A673 (cell line): Measurements from ENCODE around the gene BAIAP3. TPM values are rescaled to one million over a fixed set of nuclear protein-coding genes. Genes with fewer than 3 reads are reported as not detected.

Experiments used
- BruUV-seq: library from RNA; stranded (reverse); fragments of 400-500 nt; replicated peaks from 2 replicates; lab custom pipeline; 2021; lab: Mats Ljungman, UMichigan
- CTCF ChIA-PET: fragments of 300-600 bp; sonication (Branson Sonifier 250); formaldehyde crosslinking; loops from one replicate; lab custom pipeline; 2022; ENCODE audit warnings: antibody characterized with exemption; lab: Charles Lee
- POLR2A ChIA-PET: fragments of 300-600 bp; sonication (Branson Sonifier 250); formaldehyde crosslinking; loops from one replicate; lab custom pipeline; 2022; ENCODE audit warnings: antibody characterized with exemption; ENCODE audit not compliant: low non-redundant PET; lab: Charles Lee
- DNase-seq: peaks from one replicate; pipeline ENCODE4 v3.0.0-alpha.2; 2015; ENCODE audit warnings: low spot score
- H3K27ac ChIP-seq: fragments of 200-600 bp; sonication (generic); 2 replicates; pipeline ENCODE4 v1.5.1; 2016; ENCODE audit warnings: mixed run types, low read depth, mild to moderate bottlenecking, mixed read lengths, antibody characterized with exemption, low read length; ENCODE audit not compliant: poor library complexity, severe bottlenecking
- H3K27me3 ChIP-seq: fragments of 200-600 bp; sonication (generic); replicated peaks from 2 replicates; pipeline ENCODE4 v1.6.1; 2017; ENCODE audit warnings: mixed run types, low read depth, mild to moderate bottlenecking, mixed read lengths, antibody characterized with exemption, low read length; ENCODE audit not compliant: insufficient read depth, poor library complexity
- H3K36me3 ChIP-seq: fragments of 200-600 bp; sonication (generic); 2 replicates; pipeline ENCODE4 v1.6.1; 2016; ENCODE audit warnings: mixed run types, mild to moderate bottlenecking, mixed read lengths, antibody characterized with exemption, low read length; ENCODE audit not compliant: insufficient read depth, poor library complexity, severe bottlenecking
- H3K4me1 ChIP-seq: fragments of 200-600 bp; sonication (generic); 2 replicates; pipeline ENCODE4 v1.6.1; 2017; ENCODE audit warnings: mixed run types, mild to moderate bottlenecking, mixed read lengths, antibody characterized with exemption, low read length; ENCODE audit not compliant: insufficient read depth, poor library complexity, severe bottlenecking
- H3K4me3 ChIP-seq: fragments of 200-600 bp; sonication (generic); 2 replicates; pipeline ENCODE4 v1.5.1; 2016; ENCODE audit warnings: low read depth, mixed run types, mild to moderate bottlenecking, mixed read lengths, low read length; ENCODE audit not compliant: poor library complexity, severe bottlenecking
- H3K9me3 ChIP-seq: fragments of 200-600 bp; sonication (generic); 2 replicates; pipeline ENCODE4 v1.6.1; 2016; ENCODE audit warnings: mixed run types, low read depth, mild to moderate bottlenecking, mixed read lengths, antibody characterized with exemption, low read length; ENCODE audit not compliant: poor library complexity, severe bottlenecking
- CTCF ChIP-seq: fragments of 300-800, 200-600 bp; sonication (generic); conservative IDR thresholded peaks from 2 replicates; pipeline ENCODE4 v1.5.1; 2017; ENCODE audit warnings: low read depth, mild to moderate bottlenecking, antibody characterized with exemption, low read length, moderate library complexity, mixed read lengths
- EZH2 ChIP-seq: fragments of 200-600 bp; sonication (generic); IDR thresholded peaks from 2 replicates; pipeline ENCODE4 v1.6.1; 2017; ENCODE audit warnings: borderline replicate concordance, low read depth, mild to moderate bottlenecking, mixed read lengths, antibody characterized with exemption, low read length; ENCODE audit not compliant: poor library complexity, severe bottlenecking
- intact Hi-C: fragments of 100-400 bp; cut with micrococcal nuclease; formaldehyde crosslinking; loops from one replicate; pipeline ENCODE4 v1.10.0; 2022; ENCODE audit not compliant: unreplicated experiment
- total RNA-seq: library from RNA; stranded (reverse); gene quantifications from 2 replicates; pipeline ENCODE4 v1.2.3, GENCODE V29; 2021

Gene BAIAP3
- total RNA-seq, 1 experiment from 2014 or later: 2.0 TPM

- Histone ChIP-seq H3K4me1 (peaks cover 16% of the 10 kb centered on the region), H3K9me3 (no peaks in the 10 kb centered on the region), H3K36me3 (no peaks in the 10 kb centered on the region), H3K27me3 (no peaks in the 10 kb centered on the region), H3K27ac (no peak overlapping the region), H3K4me3 (no peak overlapping the region)
- no TSS peak for BruUV-seq
- POLR2A ChIA-PET: no interaction called here
- intact Hi-C loops: no loop called here
- TF ChIP-seq EZH2 (no peak), CTCF (no peak)
- CTCF ChIA-PET: no interaction called here
- DNase-seq: no peak
Measured at GRCh38 chr16:1381612-1382406, 48.4 kb downstream of the BAIAP3 start.

- peaks cover 5% of the 10 kb centered on the region for H3K4me1 ChIP-seq
- no peak for DNase-seq
- no TSS peak for BruUV-seq
- no peak for TF ChIP-seq EZH2
- CTCF ChIA-PET: no interaction called here
- no peaks in the 10 kb centered on the region for H3K36me3 ChIP-seq
- no peak overlapping the region for H3K4me3 ChIP-seq
- H3K27me3 ChIP-seq: no peaks in the 10 kb centered on the region
- intact Hi-C loops: no loop called here
- POLR2A ChIA-PET: no interaction called here
- no peaks in the 10 kb centered on the region for H3K9me3 ChIP-seq
- no peak overlapping the region for H3K27ac ChIP-seq
Measured at GRCh38 chr16:1383556-1383955, 50.1 kb downstream of the BAIAP3 start.

DNA sequence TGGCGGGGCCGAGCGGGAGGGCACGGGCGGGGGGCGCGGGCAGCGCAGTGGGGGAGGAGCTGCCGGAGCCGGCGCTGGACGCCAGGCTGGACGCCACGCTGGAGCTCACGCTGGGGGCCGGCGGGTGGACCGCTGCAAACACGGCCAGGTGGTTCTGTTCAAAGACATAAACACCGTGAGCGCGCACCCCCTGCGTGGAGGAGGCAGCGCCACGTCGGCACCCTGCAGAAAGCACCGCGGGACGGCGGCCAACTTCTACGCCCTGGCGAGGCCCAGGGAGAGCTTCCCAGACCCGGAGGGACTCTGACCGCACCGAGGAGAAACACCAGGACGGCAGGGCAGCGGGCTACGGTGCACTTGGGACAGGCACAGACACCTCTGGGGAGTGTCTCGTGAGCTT, 51.8 kb downstream of the BAIAP3 start:
- H3K9me3 ChIP-seq: no peaks in the 10 kb centered on the region
- H3K4me3 ChIP-seq: no peak overlapping the region
- no peak overlapping the region for H3K27ac ChIP-seq
- no TSS peak for BruUV-seq
- DNase-seq: no peak
- TF ChIP-seq CTCF (no peak), EZH2 (no peak)
- intact Hi-C loops: no loop called here
- H3K4me1 ChIP-seq: no peaks in the 10 kb centered on the region
- ChIA-PET CTCF (no interaction called here), POLR2A (no interaction called here)
- no peaks in the 10 kb centered on the region for H3K27me3 ChIP-seq
- H3K36me3 ChIP-seq: no peaks in the 10 kb centered on the region
